Breast epithelium (tissue), 4 donors: ENCODE results near the gene GPR39. TPM values are rescaled to one million over a fixed set of nuclear protein-coding genes. Genes with fewer than 3 reads are reported as not detected.

Experiments used
- DNase-seq, 2 donors: peaks; one replicate each; pipeline ENCODE4 v3.0.0-alpha.2; 2019; ENCODE audit warnings: low spot score in 2 of 2
- H3K27ac ChIP-seq, 2 donors: fragments of 200-600 bp; sonication (generic) in 1 of 2; one replicate each; pipeline ENCODE4 v1.5.1; 2016 to 2019; ENCODE audit warnings: mild to moderate bottlenecking in 1 of 2
- H3K27me3 ChIP-seq, 2 donors: fragments of 200-600 bp; sonication (generic) in 1 of 2; one replicate each; pipeline versions ENCODE4 v1.5.1 to v1.6.0; 2017 to 2019; ENCODE audit warnings: control low read depth in 1 of 2, mild to moderate bottlenecking in 1 of 2
- H3K36me3 ChIP-seq: fragments of 200-600 bp; one replicate; pipeline ENCODE4 v1.5.1; 2019
- H3K4me1 ChIP-seq, 2 donors: fragments of 200-600 bp; sonication (generic); one replicate each; pipeline ENCODE4 v1.5.1; 2016 to 2019; ENCODE audit warnings: control low read depth in 1 of 2
- H3K4me3 ChIP-seq, 3 donors: fragments of 200-600 bp; sonication (generic); 1 replicate in 2 of 3; 2 replicates in 1 of 3; pipeline ENCODE4 v1.5.1; 2016 to 2019; ENCODE audit warnings: mild to moderate bottlenecking in 3 of 3, moderate library complexity in 2 of 3
- H3K9me3 ChIP-seq, 2 donors: fragments of 200-600 bp; sonication (generic) in 1 of 2; one replicate each; pipeline ENCODE4 v1.5.1; 2016 to 2019; ENCODE audit warnings: control low read depth in 1 of 2
- POLR2A ChIP-seq: fragments of 450-650 bp; IDR thresholded peaks from one replicate; pipeline ENCODE4 v1.6.1; 2016; ENCODE audit warnings: antibody characterized with exemption, mild to moderate bottlenecking, moderate library complexity
- POLR2AphosphoS5 ChIP-seq, 3 donors: sonication (generic); formaldehyde crosslinking; IDR thresholded peaks; one replicate each; pipeline ENCODE4 v1.6.1; 2017; ENCODE audit warnings: antibody characterized with exemption in 3 of 3
- intact Hi-C: fragments of 100-400 bp; cut with DNase I; formaldehyde crosslinking; loops from one replicate; pipeline ENCODE4 v1.15.1; 2023; ENCODE audit warnings: low total_unique reads
- total RNA-seq, 3 donors: library from RNA; depleted of rRNA; stranded (reverse); fragments of >200 nt; gene quantifications; one replicate each; pipeline ENCODE4 v1.1.0, GENCODE V29; 2016
- TF ChIP-seq, protein P1 (sequence below), 3 donors: fragments of 450-650 bp; IDR thresholded peaks; one replicate each; pipeline ENCODE4 v1.5.1; 2016 to 2017; ENCODE audit warnings: antibody characterized with exemption in 3 of 3, mild to moderate bottlenecking in 3 of 3, moderate library complexity in 3 of 3

The GPR39 gene
- total RNA-seq, 3 donors from 2014 or later, result 0.16 to 10.4 (median 8.2) TPM

DNA sequence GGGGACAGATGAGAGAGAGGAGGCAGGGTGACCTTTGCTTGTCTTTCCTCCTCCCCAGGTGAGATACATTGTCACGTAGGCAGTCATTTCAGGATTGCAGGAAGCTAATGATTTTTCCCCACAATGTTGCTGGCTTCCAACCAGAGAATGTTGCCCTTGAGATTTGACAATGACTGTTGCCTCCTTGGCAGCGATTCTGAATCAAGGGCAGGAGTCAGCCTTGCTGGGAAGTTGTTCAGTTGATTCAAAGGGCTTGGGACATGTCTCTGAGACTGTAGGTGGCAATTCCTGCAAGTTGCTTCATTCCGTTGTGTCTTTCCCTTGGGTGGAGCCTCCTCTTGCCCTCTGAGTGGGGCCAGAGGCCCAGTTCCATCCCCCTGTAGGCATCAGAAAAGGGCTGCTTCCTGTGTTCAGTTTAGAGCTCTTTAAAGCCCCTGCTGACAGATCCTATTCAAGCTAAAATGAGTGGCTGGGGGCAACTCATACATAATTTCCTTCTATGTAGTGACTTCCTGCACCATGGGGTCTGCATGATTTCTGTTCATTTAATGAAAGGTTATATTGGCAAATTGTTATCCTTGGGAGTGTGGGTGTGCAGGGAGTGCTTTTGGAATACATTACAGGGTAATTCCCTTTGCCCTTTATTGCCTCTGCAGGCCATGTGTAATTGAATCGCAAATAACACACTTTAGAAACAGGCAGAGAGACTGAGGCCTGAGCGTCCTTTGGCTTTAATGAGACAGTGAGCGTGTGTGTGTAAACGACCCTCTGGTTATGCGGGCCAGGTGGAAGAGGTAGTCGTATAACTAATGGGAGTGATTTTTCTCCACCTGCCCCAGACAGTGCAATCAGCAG, 52.4 kb downstream of the GPR39 start:
- Histone ChIP-seq H3K27me3 (no peaks in the 10 kb centered on the region), H3K36me3 (no peaks in the 10 kb centered on the region), H3K27ac (no peak overlapping the region), H3K9me3 (peaks cover 7 to 28% of the 10 kb centered on the region in 2 donors), H3K4me3 (no peak overlapping the region), H3K4me1 (no peaks in the 10 kb centered on the region)
- no peak for DNase-seq
- intact Hi-C loops, result no loop called here
- no peak for TF ChIP-seq POLR2A

DNA sequence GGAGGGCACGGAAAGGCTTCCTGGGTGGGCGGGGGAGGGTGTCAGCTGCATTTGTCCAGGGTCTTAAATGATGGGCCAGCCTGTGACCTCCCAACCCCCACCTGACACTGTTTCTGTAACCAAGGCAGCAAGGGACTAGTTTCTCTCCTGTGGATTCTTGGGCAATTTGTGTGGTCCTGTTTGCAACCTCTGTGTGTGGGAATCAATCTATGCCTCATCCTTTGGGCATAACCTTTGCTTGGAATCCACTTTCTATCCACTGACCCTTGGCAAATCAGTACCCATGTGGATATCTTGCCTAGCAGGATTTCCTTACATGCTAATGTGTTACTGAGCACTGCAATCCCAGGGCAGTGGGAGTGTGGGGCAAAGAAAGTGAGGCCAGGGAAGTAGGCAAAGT, 54.1 kb downstream of the GPR39 start:
- Histone ChIP-seq H3K4me3 (no peak overlapping the region), H3K27me3 (no peaks in the 10 kb centered on the region), H3K27ac (no peak overlapping the region), H3K36me3 (no peaks in the 10 kb centered on the region), H3K4me1 (no peaks in the 10 kb centered on the region), H3K9me3 (peaks cover 3 to 21% of the 10 kb centered on the region in 2 donors)
- TF ChIP-seq, protein P1, sequence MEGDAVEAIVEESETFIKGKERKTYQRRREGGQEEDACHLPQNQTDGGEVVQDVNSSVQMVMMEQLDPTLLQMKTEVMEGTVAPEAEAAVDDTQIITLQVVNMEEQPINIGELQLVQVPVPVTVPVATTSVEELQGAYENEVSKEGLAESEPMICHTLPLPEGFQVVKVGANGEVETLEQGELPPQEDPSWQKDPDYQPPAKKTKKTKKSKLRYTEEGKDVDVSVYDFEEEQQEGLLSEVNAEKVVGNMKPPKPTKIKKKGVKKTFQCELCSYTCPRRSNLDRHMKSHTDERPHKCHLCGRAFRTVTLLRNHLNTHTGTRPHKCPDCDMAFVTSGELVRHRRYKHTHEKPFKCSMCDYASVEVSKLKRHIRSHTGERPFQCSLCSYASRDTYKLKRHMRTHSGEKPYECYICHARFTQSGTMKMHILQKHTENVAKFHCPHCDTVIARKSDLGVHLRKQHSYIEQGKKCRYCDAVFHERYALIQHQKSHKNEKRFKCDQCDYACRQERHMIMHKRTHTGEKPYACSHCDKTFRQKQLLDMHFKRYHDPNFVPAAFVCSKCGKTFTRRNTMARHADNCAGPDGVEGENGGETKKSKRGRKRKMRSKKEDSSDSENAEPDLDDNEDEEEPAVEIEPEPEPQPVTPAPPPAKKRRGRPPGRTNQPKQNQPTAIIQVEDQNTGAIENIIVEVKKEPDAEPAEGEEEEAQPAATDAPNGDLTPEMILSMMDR (IDR thresholded peaks at IDR 0.05), result no peak
- TF ChIP-seq POLR2A, result no peak
- TF ChIP-seq POLR2AphosphoS5 (IDR thresholded peaks at IDR 0.05), result no peak
- intact Hi-C loops, result no loop called here
- DNase-seq, result no peak

DNA sequence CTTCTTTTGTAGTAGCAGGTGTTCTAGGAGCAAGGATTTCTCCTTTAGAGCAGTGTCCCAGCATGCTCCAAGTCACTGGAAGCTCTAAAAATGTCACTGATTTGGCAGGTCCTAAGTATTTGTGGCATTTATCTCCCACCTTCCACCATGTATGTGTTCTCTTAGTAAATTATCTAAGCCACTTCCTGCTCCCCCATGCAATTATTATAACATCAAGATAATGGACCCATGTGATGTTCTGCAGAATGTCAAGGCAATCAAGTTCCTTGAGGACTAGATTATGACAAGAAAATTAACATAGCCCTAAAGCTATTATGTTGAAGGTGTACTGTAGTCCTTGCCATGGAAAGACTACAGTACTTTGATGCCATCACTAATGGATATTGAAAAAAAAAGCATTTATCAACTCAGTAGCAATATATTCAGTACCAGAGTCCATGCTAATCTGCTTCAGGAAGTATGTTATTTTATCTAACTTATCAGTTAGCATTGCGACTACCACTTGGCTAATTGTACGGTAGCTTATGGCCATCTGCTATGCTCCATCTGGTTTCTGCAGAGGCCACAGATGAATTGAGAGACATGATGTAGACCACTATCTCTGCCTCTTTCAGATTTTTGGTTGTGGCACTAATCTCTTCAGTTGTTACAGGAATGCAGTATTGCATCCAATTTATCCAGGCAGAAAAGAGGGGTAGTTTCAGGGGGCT, 56.7 kb downstream of the GPR39 start:
- H3K4me3 ChIP-seq, result no peak overlapping the region
- intact Hi-C loops, result no loop called here
- no peak for TF ChIP-seq POLR2A
- TF ChIP-seq POLR2AphosphoS5 (IDR thresholded peaks at IDR 0.05), result no peak
- TF ChIP-seq, protein P1 (IDR thresholded peaks at IDR 0.05), result no peak

DNA sequence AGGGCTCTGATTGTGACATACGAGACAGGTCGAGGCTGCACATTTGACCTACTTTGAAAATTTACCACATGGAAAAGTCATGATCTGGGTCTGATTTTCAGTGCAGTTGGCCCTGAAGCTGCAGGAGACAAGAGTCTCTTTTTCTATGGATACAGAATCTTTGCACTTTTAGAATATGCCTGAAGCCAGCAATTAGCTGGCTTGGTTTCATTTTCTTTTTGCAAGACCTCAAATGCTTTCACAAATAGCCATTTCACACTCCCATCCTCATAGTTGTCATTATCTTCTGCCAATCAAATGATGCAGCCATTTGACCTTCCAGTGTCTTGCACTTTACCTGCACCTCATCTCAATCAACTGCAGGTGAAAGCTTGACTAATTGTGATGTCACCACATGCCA, 59.0 kb downstream of the GPR39 start:
- Histone ChIP-seq H3K4me3 (no peak overlapping the region), H3K27ac (no peak overlapping the region), H3K4me1 (no peaks in the 10 kb centered on the region), H3K36me3 (no peaks in the 10 kb centered on the region), H3K9me3 (peaks cover 0 to 3% of the 10 kb centered on the region in 2 donors), H3K27me3 (no peaks in the 10 kb centered on the region)
- TF ChIP-seq POLR2AphosphoS5 (IDR thresholded peaks at IDR 0.05), result no peak
- TF ChIP-seq, protein P1 (IDR thresholded peaks at IDR 0.05), result no peak
- TF ChIP-seq POLR2A, result no peak
- intact Hi-C loops, result no loop called here
- DNase-seq, result no peak

More for the DNA sequence above, 56.7 kb downstream of the GPR39 start:
- H3K27ac ChIP-seq, result no peak overlapping the region
- peaks cover 1 to 3% of the 10 kb centered on the region in 2 donors for H3K9me3 ChIP-seq
- no peaks in the 10 kb centered on the region for H3K36me3 ChIP-seq
- no peaks in the 10 kb centered on the region for H3K27me3 ChIP-seq
- H3K4me1 ChIP-seq, result no peaks in the 10 kb centered on the region
- no peak for DNase-seq

DNA sequence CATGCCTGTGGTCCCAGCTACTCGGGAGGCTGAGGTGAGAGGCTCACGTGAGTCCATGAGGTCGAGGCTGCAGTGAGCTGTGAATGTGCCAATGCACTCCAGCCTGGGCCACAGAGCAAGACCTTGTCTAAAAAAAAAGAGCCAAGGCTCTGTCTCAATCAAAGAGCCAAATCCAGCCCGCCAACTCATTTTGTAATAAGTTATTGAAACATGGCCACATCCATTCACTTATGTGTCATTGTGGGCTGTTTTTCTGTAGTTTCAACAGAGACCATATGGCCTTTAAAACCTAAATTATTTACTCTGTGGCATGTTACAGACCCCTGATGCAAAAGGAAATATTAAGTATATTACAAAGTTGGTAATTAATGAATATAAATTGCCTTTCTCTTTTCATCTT, 60.8 kb downstream of the GPR39 start:
- no peak for DNase-seq
- TF ChIP-seq POLR2AphosphoS5 (IDR thresholded peaks at IDR 0.05) (no peak), POLR2A (no peak)
- TF ChIP-seq, protein P1 (IDR thresholded peaks at IDR 0.05), result no peak
- no peaks in the 10 kb centered on the region for H3K27me3 ChIP-seq

More for the DNA sequence above, 60.8 kb downstream of the GPR39 start:
- intact Hi-C loops, result no loop called here
- no peak overlapping the region for H3K4me3 ChIP-seq
- no peaks in the 10 kb centered on the region for H3K9me3 ChIP-seq
- no peaks in the 10 kb centered on the region for H3K36me3 ChIP-seq
- H3K27ac ChIP-seq, result no peak overlapping the region
- no peaks in the 10 kb centered on the region for H3K4me1 ChIP-seq
